ENCODE measurements around the gene ABL2. TPM values are rescaled to one million over a fixed set of nuclear protein-coding genes. Genes with fewer than 3 reads are reported as not detected.

Gene ABL2
- total and polyA plus RNA-seq, 2 donors (not counting 1 experiment from before 2014, with no cell fraction given): 2.6 to 20.0 TPM

- peak; percentile 10 for DNase-seq
- Histone ChIP-seq H3K4me2 (replicated peaks; ENCODE audit: low read depth, low read length, poor library complexity, severe bottlenecking) (no peak overlapping the region), H3K27ac (ENCODE audit: low read length in 2 of 2) (peak overlapping the region in 1 of 2 donors; percentile 4), H4K20me1 (ENCODE audit: control insufficient read depth, insufficient read depth, low read length, poor library complexity, severe bottlenecking) (peaks cover 24% of the 10 kb centered on the region), H3K36me3 (replicated peaks in 1 of 2; ENCODE audit: control extremely low read depth in 1 of 2, control insufficient read depth in 1 of 2, extremely low read depth in 1 of 2, insufficient read depth in 2 of 2, low read length in 1 of 2) (peaks cover 7 to 76% of the 10 kb centered on the region in 2 experiments), H3K4me1 (ENCODE audit: control insufficient read depth in 2 of 2, insufficient read depth in 2 of 2, low read length in 2 of 2) (peaks cover 26 to 34% of the 10 kb centered on the region in 2 donors), H2AFZ (ENCODE audit: insufficient read depth, low read depth, low read length, poor library complexity, severe bottlenecking) (no peak overlapping the region), H3K4me3 (ENCODE audit: control extremely low read depth in 1 of 5, extremely low read depth in 1 of 5, insufficient read depth in 1 of 5, low read depth in 2 of 5, low read length in 4 of 5) (no peak overlapping the region), H3K79me2 (ENCODE audit: control insufficient read depth, insufficient read depth, low read length) (peaks cover 46% of the 10 kb centered on the region), H3K9ac (ENCODE audit: low read length) (no peak overlapping the region), H3K9me3 (ENCODE audit: control extremely low read depth in 1 of 3, control insufficient read depth in 2 of 3, insufficient read depth in 1 of 3, low read length in 2 of 3) (no peaks in the 10 kb centered on the region), H3K27me3 (replicated peaks in 1 of 4; ENCODE audit: control extremely low read depth in 1 of 4, control insufficient read depth in 3 of 4, insufficient read depth in 4 of 4, low read length in 3 of 4) (no peaks in the 10 kb centered on the region)
- no peak for ATAC-seq (ENCODE audit: low read depth)
- ChIA-PET POLR2A (no interaction called here), CTCF (interaction anchor here (1.6 kb wide), 1 partner anchor 8 kb away, joined by 4 read pairs; no protein-coding TSS in a partner anchor)
- Mint-ChIP-seq H3K4me3 (no peak overlapping the region), H3K4me1 (peaks cover 37% of the 10 kb centered on the region), H3K27me3 (no peaks in the 10 kb centered on the region), H3K9me3 (ENCODE audit: insufficient read depth) (no peaks in the 10 kb centered on the region), H3K27ac (peak overlapping the region; percentile 73)
- intact Hi-C loops (cut with micrococcal nuclease): no loop called here
- no peak for TF ChIP-seq EZH2 (IDR thresholded peaks at IDR 0.05; ENCODE audit: borderline replicate concordance, insufficient read depth, low read depth, low read length, poor library complexity, severe bottlenecking)
- TF ChIP-seq, protein P1, sequence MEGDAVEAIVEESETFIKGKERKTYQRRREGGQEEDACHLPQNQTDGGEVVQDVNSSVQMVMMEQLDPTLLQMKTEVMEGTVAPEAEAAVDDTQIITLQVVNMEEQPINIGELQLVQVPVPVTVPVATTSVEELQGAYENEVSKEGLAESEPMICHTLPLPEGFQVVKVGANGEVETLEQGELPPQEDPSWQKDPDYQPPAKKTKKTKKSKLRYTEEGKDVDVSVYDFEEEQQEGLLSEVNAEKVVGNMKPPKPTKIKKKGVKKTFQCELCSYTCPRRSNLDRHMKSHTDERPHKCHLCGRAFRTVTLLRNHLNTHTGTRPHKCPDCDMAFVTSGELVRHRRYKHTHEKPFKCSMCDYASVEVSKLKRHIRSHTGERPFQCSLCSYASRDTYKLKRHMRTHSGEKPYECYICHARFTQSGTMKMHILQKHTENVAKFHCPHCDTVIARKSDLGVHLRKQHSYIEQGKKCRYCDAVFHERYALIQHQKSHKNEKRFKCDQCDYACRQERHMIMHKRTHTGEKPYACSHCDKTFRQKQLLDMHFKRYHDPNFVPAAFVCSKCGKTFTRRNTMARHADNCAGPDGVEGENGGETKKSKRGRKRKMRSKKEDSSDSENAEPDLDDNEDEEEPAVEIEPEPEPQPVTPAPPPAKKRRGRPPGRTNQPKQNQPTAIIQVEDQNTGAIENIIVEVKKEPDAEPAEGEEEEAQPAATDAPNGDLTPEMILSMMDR (IDR thresholded peaks at IDR 0.05): no peak
- WGBS (ENCODE audit: insufficient coverage): 92% methylated on average over 5 of the region's 5 CpGs
Measured at GRCh38 chr1:179091691-179092165, 137.7 kb downstream of the ABL2 start.

DNA sequence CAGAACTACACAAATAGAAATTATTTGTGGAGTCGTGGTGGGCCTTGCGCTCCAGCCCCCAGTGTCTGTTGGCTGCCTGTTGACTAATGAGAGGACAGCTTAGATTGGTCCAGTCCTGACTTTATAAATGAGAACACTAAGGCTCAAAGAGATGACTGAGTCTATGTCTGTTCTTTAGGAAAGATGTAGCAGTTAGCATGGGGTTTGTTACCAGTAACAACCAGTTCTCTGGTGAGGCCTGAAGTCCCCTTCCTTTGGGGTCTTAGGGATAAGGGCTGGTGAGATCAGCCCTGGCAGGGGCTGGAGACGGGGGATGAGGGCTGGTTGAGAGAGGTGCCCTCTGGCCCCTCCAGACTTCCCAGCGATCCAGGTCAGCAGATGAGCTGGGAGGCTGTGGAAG, 138.6 kb downstream of the ABL2 start:
- H3K4me3 ChIP-seq (ENCODE audit: control extremely low read depth in 1 of 5, extremely low read depth in 1 of 5, insufficient read depth in 1 of 5, low read depth in 2 of 5, low read length in 4 of 5): no peak overlapping the region
- H3K27me3 ChIP-seq (replicated peaks in 1 of 4; ENCODE audit: control extremely low read depth in 1 of 4, control insufficient read depth in 3 of 4, insufficient read depth in 4 of 4, low read length in 3 of 4): no peaks in the 10 kb centered on the region
- peaks cover 42% of the 10 kb centered on the region for H3K4me1 Mint-ChIP-seq
- H3K4me1 ChIP-seq (ENCODE audit: control insufficient read depth in 2 of 2, insufficient read depth in 2 of 2, low read length in 2 of 2): peaks cover 26 to 36% of the 10 kb centered on the region in 2 donors
- no peaks in the 10 kb centered on the region for H3K9me3 Mint-ChIP-seq (ENCODE audit: insufficient read depth)
- H3K27ac Mint-ChIP-seq: peak overlapping the region; percentile 73
- no peak overlapping the region for H2AFZ ChIP-seq (ENCODE audit: insufficient read depth, low read depth, low read length, poor library complexity, severe bottlenecking)
- H3K4me2 ChIP-seq (replicated peaks; ENCODE audit: low read depth, low read length, poor library complexity, severe bottlenecking): no peak overlapping the region
- intact Hi-C loops (cut with micrococcal nuclease): no loop called here
- no peak overlapping the region for H3K9ac ChIP-seq (ENCODE audit: low read length)
- no peaks in the 10 kb centered on the region for H3K9me3 ChIP-seq (ENCODE audit: control extremely low read depth in 1 of 3, control insufficient read depth in 2 of 3, insufficient read depth in 1 of 3, low read length in 2 of 3)
- ChIA-PET POLR2A (no interaction called here), CTCF (interaction anchor here (1.1 kb wide), 1 partner anchor 30 kb away, joined by 3 read pairs; no protein-coding TSS in a partner anchor)
- no peak for DNase-seq
- TF ChIP-seq, protein P1 (IDR thresholded peaks at IDR 0.05): no peak
- no peak for TF ChIP-seq EZH2 (IDR thresholded peaks at IDR 0.05; ENCODE audit: borderline replicate concordance, insufficient read depth, low read depth, low read length, poor library complexity, severe bottlenecking)
- ATAC-seq (ENCODE audit: low read depth): no peak
- H3K27me3 Mint-ChIP-seq: no peaks in the 10 kb centered on the region
- H3K79me2 ChIP-seq (ENCODE audit: control insufficient read depth, insufficient read depth, low read length): peaks cover 51% of the 10 kb centered on the region
- H3K36me3 ChIP-seq (replicated peaks in 1 of 2; ENCODE audit: control extremely low read depth in 1 of 2, control insufficient read depth in 1 of 2, extremely low read depth in 1 of 2, insufficient read depth in 2 of 2, low read length in 1 of 2): peaks cover 6 to 74% of the 10 kb centered on the region in 2 experiments
- peaks cover 25% of the 10 kb centered on the region for H4K20me1 ChIP-seq (ENCODE audit: control insufficient read depth, insufficient read depth, low read length, poor library complexity, severe bottlenecking)
- WGBS (ENCODE audit: insufficient coverage): 100% methylated on average over 2 of the region's 4 CpGs
- H3K27ac ChIP-seq (ENCODE audit: low read length in 2 of 2): peak overlapping the region in 1 of 2 donors; percentile 25
- no peak overlapping the region for H3K4me3 Mint-ChIP-seq

All from B cell (primary cell).